ENCODE results near the gene CIAO2B. TPM values are rescaled to one million over a fixed set of nuclear protein-coding genes. Genes with fewer than 3 reads are reported as not detected.
"Not testable (repeated sequence)": the region's sequence is repeated elsewhere in the genome, so short reads cannot be mapped to it uniquely, and the experiment has no call there.

CIAO2B gene
- total and polyA plus RNA-seq, 7 donors: 71.7 to 219 (median 121) TPM

DNA sequence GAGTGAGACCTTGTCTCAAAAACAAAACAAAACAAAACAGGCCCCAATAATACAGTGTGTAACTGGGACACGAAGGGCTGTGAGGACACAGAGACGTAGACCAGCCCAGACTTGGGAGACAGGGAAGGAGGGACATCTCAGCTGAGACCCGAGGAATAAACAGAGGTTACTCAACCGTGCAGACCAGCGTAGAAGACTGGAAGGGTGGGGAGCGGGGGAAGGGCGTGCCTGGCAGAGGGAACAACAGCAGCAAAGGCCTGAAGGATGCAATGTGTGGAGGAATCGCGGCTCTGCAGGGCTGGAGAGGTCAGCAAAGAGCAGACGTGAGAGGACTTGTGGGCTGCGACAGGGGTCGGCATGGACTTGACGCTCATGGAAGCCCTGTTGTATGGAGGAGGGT lies 42.5 kb upstream of the CIAO2B start:
- Histone ChIP-seq H3K27me3 (peaks cover 0 to 7% (median 0%) of the 10 kb centered on the region in 3 donors), H3K9me3 (no peaks in the 10 kb centered on the region), H3K4me1 (no peaks in the 10 kb centered on the region), H3K36me3 (no peaks in the 10 kb centered on the region), H3K27ac (no peak overlapping the region), H3K4me3 (no peak overlapping the region)
- intact Hi-C loops (cut with DNase I): loop anchor here (1.0 kb wide), 1 partner anchor 179 kb away; no protein-coding TSS in a partner anchor
- whole genome bisulfite sequencing, 2 donors: 25 to 50% methylated on average over 13 of the region's 13 CpGs
- no peak for DNase-seq
- TF ChIP-seq POLR2AphosphoS5 (IDR thresholded peaks at IDR 0.05) (no peak), CTCF (IDR thresholded peaks at IDR 0.05) (no peak), EP300 (IDR thresholded peaks at IDR 0.05) (no peak), POLR2A (IDR thresholded peaks at IDR 0.05) (no peak)

GRCh38 chr16:66975302-66975893 lies 41.2 kb upstream of the CIAO2B start:
- intact Hi-C loops (cut with DNase I): no loop called here
- Histone ChIP-seq H3K27me3 (peaks cover 0 to 7% (median 0%) of the 10 kb centered on the region in 3 donors), H3K27ac (no peak overlapping the region), H3K9me3 (no peaks in the 10 kb centered on the region), H3K4me1 (no peaks in the 10 kb centered on the region), H3K36me3 (no peaks in the 10 kb centered on the region), H3K4me3 (no peak overlapping the region)
- 71 to 82% methylated on average over 14 of the region's 14 CpGs for WGBS, 2 donors
- no peak for DNase-seq
- TF ChIP-seq EP300 (IDR thresholded peaks at IDR 0.05): no peak
- no peak for TF ChIP-seq POLR2A (IDR thresholded peaks at IDR 0.05)
- TF ChIP-seq POLR2AphosphoS5 (IDR thresholded peaks at IDR 0.05): no peak
- TF ChIP-seq CTCF (IDR thresholded peaks at IDR 0.05): no peak

DNA sequence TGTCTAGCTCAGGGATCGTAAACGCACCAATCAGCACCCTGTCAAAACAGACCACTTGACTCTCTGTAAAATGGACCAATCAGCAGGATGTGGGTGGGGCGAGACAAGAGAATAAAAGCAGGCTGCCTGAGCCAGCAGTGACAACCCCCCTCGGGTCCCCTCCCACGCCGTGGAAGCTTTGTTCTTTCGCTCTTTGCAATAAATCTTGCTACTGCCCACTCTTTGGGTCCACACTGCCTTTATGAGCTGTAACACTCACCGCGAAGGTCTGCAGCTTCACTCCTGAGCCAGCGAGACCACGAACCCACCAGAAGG lies 40.7 kb upstream of the CIAO2B start:
- H3K4me3 ChIP-seq; H3K27ac ChIP-seq; H3K36me3 ChIP-seq; H3K4me1 ChIP-seq; DNase-seq; intact Hi-C loops (cut with DNase I); H3K27me3 ChIP-seq; H3K9me3 ChIP-seq: not testable (repeated sequence)
- 46 to 53% methylated on average over 11 of the region's 11 CpGs for WGBS, 2 donors

DNA sequence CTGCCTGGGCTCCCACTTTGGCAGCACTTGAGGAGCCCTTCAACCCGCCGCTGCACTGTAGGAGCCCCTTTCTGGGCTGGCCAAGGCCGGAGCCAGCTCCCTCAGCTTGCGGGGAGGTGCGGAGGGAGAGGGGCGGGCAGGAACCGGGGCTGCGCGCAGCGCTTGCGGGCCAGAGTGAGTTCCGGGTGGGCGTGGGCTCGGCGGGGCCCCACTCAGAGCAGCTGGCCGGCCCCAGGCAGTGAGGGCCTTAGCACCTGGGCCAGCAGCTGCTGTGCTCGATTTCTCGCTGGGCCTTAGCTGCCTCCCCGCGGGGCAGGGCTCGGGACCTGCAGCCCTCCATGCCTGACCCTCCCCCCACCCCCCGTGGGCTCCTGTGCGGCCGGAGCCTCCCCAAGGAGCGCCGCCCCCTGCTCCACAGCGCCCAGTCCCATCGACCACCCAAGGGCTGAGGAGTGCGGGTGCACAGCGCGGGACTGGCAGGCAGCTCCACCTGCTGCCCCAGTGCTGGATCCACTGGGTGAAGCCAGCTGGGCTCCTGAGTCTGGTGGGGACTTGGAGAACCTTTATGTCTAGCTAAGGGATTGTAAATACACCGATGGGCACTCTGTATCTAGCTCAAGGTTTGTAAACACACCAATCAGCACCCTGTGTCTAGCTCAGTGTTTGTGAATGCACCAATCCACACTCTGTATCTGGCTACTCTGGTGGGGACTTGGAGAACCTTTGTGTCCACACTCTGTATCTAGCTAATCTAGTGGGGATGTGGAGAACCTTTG lies 40.1 kb upstream of the CIAO2B start:
- H3K4me3 ChIP-seq; H3K9me3 ChIP-seq; DNase-seq; H3K27ac ChIP-seq; intact Hi-C loops (cut with DNase I); H3K36me3 ChIP-seq; H3K4me1 ChIP-seq; H3K27me3 ChIP-seq: not testable (repeated sequence)
- WGBS, 2 donors: 63 to 92% methylated on average over 32 of the region's 32 CpGs

DNA sequence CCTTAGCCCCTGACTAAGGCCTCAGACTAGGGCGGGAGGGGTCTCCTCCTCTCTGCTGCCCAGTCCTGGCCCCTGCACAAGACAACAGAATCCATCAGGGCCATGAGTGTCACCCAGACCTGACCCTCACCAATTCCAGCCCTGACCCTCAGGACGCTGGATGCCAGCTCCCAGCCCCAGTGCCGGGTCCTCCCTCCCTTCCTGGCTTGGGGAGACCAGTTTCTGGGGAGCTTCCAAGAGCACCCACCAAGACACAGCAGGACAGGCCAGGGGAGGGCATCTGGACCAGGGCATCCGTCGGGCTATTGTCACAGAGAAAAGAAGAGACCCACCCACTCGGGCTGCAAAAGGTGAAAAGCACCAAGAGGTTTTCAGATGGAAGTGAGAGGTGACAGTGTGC lies 39.5 kb upstream of the CIAO2B start:
- no peaks in the 10 kb centered on the region for H3K9me3 ChIP-seq
- no peak for TF ChIP-seq CTCF (IDR thresholded peaks at IDR 0.05)
- TF ChIP-seq POLR2A (IDR thresholded peaks at IDR 0.05): no peak
- no peak for TF ChIP-seq EP300 (IDR thresholded peaks at IDR 0.05)
- H3K27me3 ChIP-seq: peaks cover 0 to 7% (median 0%) of the 10 kb centered on the region in 3 donors
- no peak overlapping the region for H3K27ac ChIP-seq
- H3K36me3 ChIP-seq: no peaks in the 10 kb centered on the region
- DNase-seq: no peak
- H3K4me1 ChIP-seq: no peaks in the 10 kb centered on the region
- WGBS, 2 donors: 78 to 92% methylated on average over 6 of the region's 6 CpGs
- H3K4me3 ChIP-seq: no peak overlapping the region
- intact Hi-C loops (cut with DNase I): no loop called here

DNA sequence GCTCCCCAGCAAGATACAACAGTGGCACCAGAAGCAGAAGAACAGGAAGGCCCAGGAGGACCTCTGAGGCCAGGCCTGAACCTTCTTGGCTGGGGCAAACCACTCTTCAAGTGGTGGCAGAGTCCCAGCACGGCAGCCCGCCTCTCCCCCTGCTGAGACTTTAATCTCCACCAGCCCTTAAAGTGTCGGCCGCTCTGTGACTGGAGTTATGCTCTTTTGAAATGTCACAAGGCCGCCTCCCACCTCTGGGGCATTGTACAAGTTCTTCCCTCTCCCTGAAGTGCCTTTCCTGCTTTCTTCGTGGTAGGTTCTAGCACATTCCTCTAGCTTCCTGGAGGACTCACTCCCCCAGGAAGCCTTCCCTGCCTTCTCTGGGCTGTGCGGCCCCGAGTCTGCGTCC lies 38.8 kb upstream of the CIAO2B start:
- Histone ChIP-seq H3K9me3 (no peaks in the 10 kb centered on the region), H3K4me1 (no peaks in the 10 kb centered on the region), H3K27ac (no peak overlapping the region), H3K27me3 (peaks cover 0 to 7% (median 0%) of the 10 kb centered on the region in 3 donors), H3K36me3 (no peaks in the 10 kb centered on the region), H3K4me3 (no peak overlapping the region)
- no peak for DNase-seq
- 81 to 89% methylated on average over 9 of the region's 9 CpGs for WGBS, 2 donors
- intact Hi-C loops (cut with DNase I): no loop called here
- TF ChIP-seq POLR2AphosphoS5 (IDR thresholded peaks at IDR 0.05) (no peak), EP300 (IDR thresholded peaks at IDR 0.05) (no peak), CTCF (IDR thresholded peaks at IDR 0.05) (no peak), POLR2A (IDR thresholded peaks at IDR 0.05) (no peak)

Data from sigmoid colon (tissue), 7 donors.